Heart left ventricle (tissue), 16 donors: Measurements from ENCODE around the gene MED12. TPM values are rescaled to one million over a fixed set of nuclear protein-coding genes. Genes with fewer than 3 reads are reported as not detected.
A peak's percentile ranks its signal among the peaks of the same experiment; 100 is the strongest.

Source experiments
- ATAC-seq, 4 donors: fragments of 200-7000 bp; cut with Tn5 transposase; one replicate each; pipeline ENCODE4 v1.9.1; 2020 to 2022; ENCODE audit warnings: moderate library complexity in 4 of 4, mild to moderate bottlenecking in 3 of 4, moderate number of reproducible peaks in 1 of 4
- DNase-seq, 5 donors: peaks; one replicate each; pipeline ENCODE4 v3.0.0-alpha.2; 2020
- H3K27ac ChIP-seq, 12 donors: fragments of 200-600 bp; sonication (generic) in 4 of 12; one replicate each; pipeline versions ENCODE4 v1.5.0 to v1.8.0; 2016 to 2022; ENCODE audit warnings: mild to moderate bottlenecking in 2 of 12
- H3K27me3 ChIP-seq, 9 donors: fragments of 200-600 bp; sonication (generic) in 2 of 9; one replicate each; pipeline versions ENCODE4 v1.5.1 to v1.8.0; 2016 to 2022; ENCODE audit warnings: mild to moderate bottlenecking in 3 of 9
- H3K36me3 ChIP-seq, 9 donors: fragments of 200-600 bp; sonication (generic) in 2 of 9; one replicate each; pipeline versions ENCODE4 v1.5.0 to v1.8.0; 2018 to 2022; ENCODE audit warnings: mild to moderate bottlenecking in 2 of 9
- H3K4me1 ChIP-seq, 12 donors: fragments of 200-600 bp; sonication (generic) in 4 of 12; one replicate each; pipeline versions ENCODE4 v1.5.0 to v1.8.0; 2016 to 2022; ENCODE audit warnings: mild to moderate bottlenecking in 3 of 12
- H3K4me3 ChIP-seq, 12 donors: fragments of 200-600 bp; sonication (generic) in 4 of 12; one replicate each; pipeline versions ENCODE4 v1.5.0 to v1.8.0; 2017 to 2022; ENCODE audit warnings: mild to moderate bottlenecking in 9 of 12, moderate library complexity in 4 of 12
- H3K9me3 ChIP-seq, 12 donors: fragments of 200-600 bp; sonication (generic) in 4 of 12; one replicate each; pipeline versions ENCODE4 v1.5.0 to v1.8.0; 2016 to 2022; ENCODE audit warnings: mild to moderate bottlenecking in 1 of 12
- CTCF ChIP-seq, 12 donors: fragments of 200-600 bp; sonication (generic) in 4 of 12; IDR thresholded peaks; one replicate each; pipeline versions ENCODE4 v1.5.0 to v1.8.0; 2018 to 2022; ENCODE audit warnings: antibody characterized with exemption in 12 of 12, mild to moderate bottlenecking in 5 of 12
- POLR2A ChIP-seq, 2 donors: fragments of 450-650 bp; IDR thresholded peaks; one replicate each; pipeline ENCODE4 v1.6.1; 2017; ENCODE audit warnings: antibody characterized with exemption in 2 of 2, mild to moderate bottlenecking in 2 of 2, moderate library complexity in 2 of 2
- WGBS, 4 donors: extraction: QIAGEN DNeasy Blood & Tissue Kit in 2 of 4; methylation state at CpG; one replicate each; pipeline versions ENCODE4 v1.1.5 to v1.1.7; 2013 to 2018; 5-methylcytosine and 5-hydroxymethylcytosine counted together
- intact Hi-C, 10 donors: fragments of 100-400 bp; cut with DNase I; formaldehyde crosslinking; loops; one replicate each; pipeline versions ENCODE4 v1.11.1 to v1.14.2; 2022
- polyA plus RNA-seq, 2 donors: library from polyadenylated mRNA; stranded (reverse); fragments of 200-250 nt; gene quantifications; one replicate each; pipeline ENCODE4 v1.2.3, GENCODE V29; 2013
- total RNA-seq, 9 donors: library from RNA; depleted of rRNA in 2 of 9; stranded (reverse); fragments of >200 nt in 2 of 9; fragmentation: NEBNext Ultra II Directional in 3 of 9; extraction: Animal tissue kit (Norgen Biotek cat#: 25700) in 3 of 9; gene quantifications; one replicate each; pipeline versions ENCODE4 v1.1.0 to v1.2.4, GENCODE V29; 2016 to 2023
- donor health status: ischemic (EF 13 %, LVEDD 7.1; RV severe dilation, severe dysfunction).
- donor health status: healthy with polysubstance abuse.
- donor health status: DM: no; HTN: yes; CAD: no.
- donor health status: DM: no; HTN: no; CAD: no.
- donor health status: ischemic (EF 25% LVEDD 6.9; RV normal size, moderate dysfunction).
- donor health status: ischemic (EF 25% LVEDD 5.7; RV mildly dilated, moderate dysfunction).
- donor health status: healthy.
- donor health status: DM: yes; HTN: yes; CAD: no.
- donor health status: ischemic (EF 35%, LVEDD 5.7; RV mildly dilated, moderate dysfunction).
- donor health status: nonischemic (EF 11% LVEDD 7.7; RV severe dilation, severe dysfunction).
- donor health status: DM: yes; HTN: yes; CAD: no.
- donor health status: PGD.
- donor health status: ischemic (EF 29% LVEDD 5.4; RV normal size, mild dysfunction).
- donor health status: nonischemic (EF 23%, LVEDD 6.1; RV moderate dilation, normal function).

Gene MED12
- total and polyA plus RNA-seq, 11 donors: 6.2 to 37.4 (median 25.3) TPM

- peak overlapping the region in 11 of 12 donors; percentile 19 to 86 (median 62) for H3K4me3 ChIP-seq
- DNase-seq (no peak), ATAC-seq (no peak)
- H3K27me3 ChIP-seq: peaks cover 0 to 11% (median 0%) of the 10 kb centered on the region in 9 donors
- no peaks in the 10 kb centered on the region for H3K36me3 ChIP-seq
- TF ChIP-seq POLR2A (IDR thresholded peaks at IDR 0.05) (no peak), CTCF (IDR thresholded peaks at IDR 0.05) (no peak)
- H3K27ac ChIP-seq: no peak overlapping the region
- no peaks in the 10 kb centered on the region for H3K9me3 ChIP-seq
- peaks cover 0 to 19% (median 5%) of the 10 kb centered on the region in 12 donors for H3K4me1 ChIP-seq
- intact Hi-C loops: loop anchor here in 5 of 10 donors (5.0 kb wide), 3 partner anchors 37 to 87 kb away; no protein-coding TSS in a partner anchor
- WGBS, 4 donors: 21 to 41% (median 30%) methylated on average over 6 of the region's 6 CpGs
Measured at GRCh38 chrX:71095033-71095432, 23.4 kb upstream of the MED12 start.

GRCh38 chrX:71095555-71095980, 22.8 kb upstream of the MED12 start, which contains the start of gene FOXO4:
TSS of gene FOXO4 (plus strand) at chrX:71095851. CDS start at chrX:71096529, 678 bp downstream.
- ATAC-seq (peak; percentile 96 to 98 (median 97)), DNase-seq (peak; percentile 91 to 95 (median 91))
- WGBS, 4 donors: 1 to 20% (median 5%) methylated on average over 29 of the region's 29 CpGs
- Histone ChIP-seq H3K4me1 (peaks cover 0 to 19% (median 5%) of the 10 kb centered on the region in 12 donors), H3K27me3 (peaks cover 0 to 6% (median 0%) of the 10 kb centered on the region in 9 donors), H3K9me3 (no peaks in the 10 kb centered on the region), H3K27ac (peak within 1 kb of the TSS; percentile 19 to 80 (median 60)), H3K4me3 (peak within 1 kb of the TSS; percentile 33 to 86 (median 62)), H3K36me3 (no peaks in the 10 kb centered on the region)
- intact Hi-C loops: loop anchor here in 5 of 10 donors (5.0 kb wide), 3 partner anchors 37 to 87 kb away; no protein-coding TSS in a partner anchor
- TF ChIP-seq POLR2A (IDR thresholded peaks at IDR 0.05) (peak in 1 of 2 donors; percentile 34), CTCF (IDR thresholded peaks at IDR 0.05) (no peak)

- no peak for TF ChIP-seq CTCF (IDR thresholded peaks at IDR 0.05)
- TF ChIP-seq POLR2A (IDR thresholded peaks at IDR 0.05): peak in 1 of 2 donors; percentile 44
- intact Hi-C loops: loop anchor here in 5 of 10 donors (2.0 to 5.0 kb wide), 4 partner anchors 27 to 86 kb away; partner anchors contain the start of gene SNX12 (in 1 of the 5)
- H3K27me3 ChIP-seq: peaks cover 0 to 6% (median 0%) of the 10 kb centered on the region in 9 donors
- no peaks in the 10 kb centered on the region for H3K36me3 ChIP-seq
- DNase-seq: peak in 1 of 5 donors; percentile 77
- no peaks in the 10 kb centered on the region for H3K9me3 ChIP-seq
- H3K27ac ChIP-seq: peak overlapping the region; percentile 19 to 80 (median 60)
- H3K4me1 ChIP-seq: peaks cover 0 to 19% (median 5%) of the 10 kb centered on the region in 12 donors
- peak; percentile 78 to 88 (median 82) for ATAC-seq
- WGBS, 4 donors: 1 to 33% (median 11%) methylated on average over 38 to 46 of the region's 46 CpGs
- peak overlapping the region; percentile 33 to 86 (median 62) for H3K4me3 ChIP-seq
Measured at GRCh38 chrX:71095981-71096759, 22.2 kb upstream of the MED12 start.

- no peak for TF ChIP-seq POLR2A (IDR thresholded peaks at IDR 0.05)
- no peak for TF ChIP-seq CTCF (IDR thresholded peaks at IDR 0.05)
- DNase-seq (peak in 1 of 5 donors; percentile 49), ATAC-seq (no peak)
- Histone ChIP-seq H3K36me3 (no peaks in the 10 kb centered on the region), H3K27ac (peak overlapping the region in 6 of 12 donors; percentile 20 to 79 (median 70)), H3K4me3 (peak overlapping the region; percentile 33 to 86 (median 62)), H3K9me3 (no peaks in the 10 kb centered on the region), H3K4me1 (peaks cover 0 to 19% (median 5%) of the 10 kb centered on the region in 12 donors), H3K27me3 (peaks cover 0 to 6% (median 0%) of the 10 kb centered on the region in 9 donors)
- 1 to 37% (median 7%) methylated on average over 9 of the region's 9 CpGs for WGBS, 4 donors
- intact Hi-C loops: loop anchor here in 5 of 10 donors (2.0 to 5.0 kb wide), 4 partner anchors 28 to 86 kb away; partner anchors contain the start of gene SNX12 (in 1 of the 5)
Measured at GRCh38 chrX:71096760-71097032, 21.7 kb upstream of the MED12 start.
